Mononuclear cell (primary cell): ENCODE data around the gene CHSY1. TPM values are rescaled to one million over a fixed set of nuclear protein-coding genes. Genes with fewer than 3 reads are reported as not detected.

Experiments
- H3K27me3 ChIP-seq: 2 replicates; pipeline ENCODE4 v1.6.0; 2011; ENCODE audit warnings: low read length, control low read depth; ENCODE audit not compliant: insufficient read depth
- H3K4me1 ChIP-seq: 2 replicates; pipeline ENCODE4 v1.5.1; 2011; ENCODE audit warnings: mild to moderate bottlenecking, low read length, control low read depth; ENCODE audit not compliant: insufficient read depth
- H3K4me3 ChIP-seq: 2 replicates; pipeline ENCODE4 v1.5.1; 2011; ENCODE audit warnings: mild to moderate bottlenecking, low read length, moderate library complexity
- H3K9me3 ChIP-seq: 2 replicates; pipeline ENCODE4 v1.5.1; 2011; ENCODE audit warnings: low read depth, mild to moderate bottlenecking, control low read depth, low read length
- total RNA-seq: library from RNA; depleted of rRNA; stranded (reverse); fragments of >200 nt; gene quantifications from one replicate; pipeline ENCODE4 v1.2.3, GENCODE V29; 2012

The CHSY1 gene
- total RNA-seq, 1 donor: 22.2 TPM

DNA sequence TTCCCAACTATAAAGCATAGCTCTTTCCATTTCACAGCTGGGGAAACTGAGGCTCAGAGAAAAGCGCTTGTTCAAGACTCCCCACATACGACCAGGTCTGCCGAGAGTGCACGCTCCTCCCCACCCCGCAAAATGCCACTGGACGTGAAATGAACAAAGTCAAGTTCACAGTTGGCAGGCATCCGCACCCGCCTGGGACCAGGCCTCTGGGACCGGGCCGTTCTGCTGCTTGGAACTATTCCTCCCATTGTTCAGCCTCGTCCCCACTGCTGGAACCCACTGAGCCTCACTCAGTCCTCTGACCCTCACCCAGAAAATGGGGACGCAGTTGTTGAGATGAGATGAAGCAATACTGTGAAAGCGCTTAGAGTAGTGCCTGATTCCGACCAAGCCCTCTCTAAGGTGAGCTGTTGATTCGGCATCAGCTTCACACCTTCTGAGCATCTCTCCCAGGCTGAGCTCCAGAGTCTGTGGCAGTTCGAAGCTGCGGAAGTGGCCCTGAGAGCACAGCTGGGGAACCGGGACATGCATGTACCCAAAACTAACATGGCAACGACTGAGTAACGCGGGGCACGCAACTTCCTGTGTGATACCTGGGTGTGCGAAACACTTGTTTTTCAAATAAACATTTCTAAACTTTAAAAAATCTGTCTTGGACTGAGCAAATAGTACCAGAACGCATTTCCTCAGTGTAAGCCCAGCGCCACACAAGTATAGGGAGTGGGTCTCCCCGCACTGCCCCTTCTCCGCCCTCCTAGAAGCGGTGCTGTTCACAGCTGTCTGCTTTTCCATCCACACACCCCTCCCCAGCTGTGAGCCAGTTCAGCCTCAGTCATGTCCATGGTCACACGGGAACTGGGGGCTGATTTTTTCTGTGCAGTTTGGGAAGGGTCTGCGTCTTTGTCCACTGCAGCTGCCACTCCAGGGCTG lies 93.4 kb downstream of the CHSY1 start:
- Histone ChIP-seq H3K27me3 (no peaks in the 10 kb centered on the region), H3K4me1 (no peaks in the 10 kb centered on the region), H3K9me3 (no peaks in the 10 kb centered on the region), H3K4me3 (no peak overlapping the region)

DNA sequence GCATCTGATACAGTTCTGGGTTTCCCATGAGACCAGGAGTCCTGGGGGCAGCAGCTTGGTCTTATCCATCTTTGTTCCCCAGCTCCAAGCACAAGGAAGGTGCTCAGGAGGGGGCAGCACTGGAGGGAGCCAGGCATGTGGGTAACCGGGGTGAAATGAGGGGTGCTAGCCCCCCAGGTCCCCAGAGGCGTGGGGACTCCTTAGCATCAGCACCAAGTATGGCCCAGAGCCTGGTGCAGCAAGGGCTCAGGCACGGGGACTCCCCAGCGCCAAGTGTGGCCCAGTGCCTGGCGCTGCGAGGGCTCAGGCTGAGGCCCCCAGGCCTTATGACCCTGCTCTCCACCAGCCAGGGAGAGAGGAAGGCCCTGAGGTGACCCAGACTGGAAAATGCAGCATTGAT lies 94.1 kb downstream of the CHSY1 start:
- Histone ChIP-seq H3K27me3 (no peaks in the 10 kb centered on the region), H3K4me3 (no peak overlapping the region), H3K4me1 (no peaks in the 10 kb centered on the region), H3K9me3 (no peaks in the 10 kb centered on the region)

GRCh38 chr15:101156509-101157159 lies 95.2 kb downstream of the CHSY1 start:
- no peaks in the 10 kb centered on the region for H3K27me3 ChIP-seq
- H3K4me1 ChIP-seq: peaks cover under 1% of the 10 kb centered on the region
- no peaks in the 10 kb centered on the region for H3K9me3 ChIP-seq
- H3K4me3 ChIP-seq: no peak overlapping the region

GRCh38 chr15:101156061-101156460 lies 95.8 kb downstream of the CHSY1 start:
- no peaks in the 10 kb centered on the region for H3K9me3 ChIP-seq
- no peak overlapping the region for H3K4me3 ChIP-seq
- peaks cover 5% of the 10 kb centered on the region for H3K4me1 ChIP-seq
- no peaks in the 10 kb centered on the region for H3K27me3 ChIP-seq

DNA sequence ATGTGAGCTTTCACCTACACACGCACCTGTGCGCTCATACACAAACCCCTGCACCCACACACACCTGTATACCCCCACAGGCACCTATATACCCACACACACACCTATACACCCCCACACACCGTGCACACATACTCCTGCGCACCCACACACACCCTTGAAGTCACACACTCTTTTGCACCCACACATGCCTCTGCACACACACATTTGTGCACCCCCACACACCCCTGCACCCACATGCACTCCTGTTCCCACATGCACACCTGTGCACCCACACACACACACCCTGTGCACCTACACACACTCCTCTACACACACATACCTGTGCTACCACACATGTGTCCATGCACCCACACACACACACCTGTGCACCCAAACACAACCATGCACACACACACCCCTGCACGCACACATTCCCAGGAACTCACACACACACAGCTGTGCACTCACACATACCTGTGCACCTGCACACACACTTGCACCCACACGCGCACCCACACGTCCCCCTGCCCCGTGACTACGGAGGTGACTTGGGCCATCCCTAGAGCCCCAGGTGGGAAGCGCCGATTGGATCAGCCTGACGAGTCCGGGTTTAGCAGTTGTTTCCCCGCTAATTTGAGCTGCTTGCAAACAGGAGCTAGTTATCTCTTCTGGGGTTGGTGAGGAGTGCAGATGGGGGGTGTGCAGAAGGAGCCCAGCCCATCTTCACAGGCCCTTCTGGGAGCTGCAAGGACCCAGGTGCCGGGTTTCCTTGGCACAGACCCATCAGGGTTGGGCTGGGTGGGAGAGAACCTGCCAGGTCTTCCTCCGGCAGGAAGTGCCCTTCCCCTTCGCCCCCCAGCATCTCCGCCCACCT lies 97.8 kb downstream of the CHSY1 start:
- Histone ChIP-seq H3K4me3 (no peak overlapping the region), H3K9me3 (no peaks in the 10 kb centered on the region), H3K4me1 (peaks cover 22% of the 10 kb centered on the region), H3K27me3 (no peaks in the 10 kb centered on the region)

GRCh38 chr15:101152914-101153313 lies 98.9 kb downstream of the CHSY1 start:
- H3K27me3 ChIP-seq: no peaks in the 10 kb centered on the region
- no peak overlapping the region for H3K4me3 ChIP-seq
- no peaks in the 10 kb centered on the region for H3K9me3 ChIP-seq
- peaks cover 26% of the 10 kb centered on the region for H3K4me1 ChIP-seq

DNA sequence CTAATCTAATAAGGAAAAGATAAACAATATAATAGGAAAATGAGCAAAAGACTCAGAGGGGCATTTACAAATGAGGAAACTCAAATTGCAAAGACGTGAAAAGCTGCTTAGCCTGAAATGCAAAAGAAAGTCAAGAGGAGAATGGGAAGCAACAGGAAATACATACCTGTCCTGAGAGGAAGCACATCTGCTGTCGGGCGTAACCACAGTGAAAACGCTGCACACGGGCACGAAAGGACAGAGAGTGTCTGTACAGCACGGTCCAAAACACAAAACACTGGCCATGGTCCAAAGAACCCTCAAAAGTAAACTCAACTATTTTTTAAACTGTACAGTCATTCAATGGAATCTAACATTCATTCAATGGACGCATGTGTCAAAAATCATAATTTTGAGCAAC lies 100.6 kb downstream of the CHSY1 start:
- Histone ChIP-seq H3K9me3 (no peaks in the 10 kb centered on the region), H3K4me3 (no peak overlapping the region), H3K4me1 (peaks cover 26% of the 10 kb centered on the region), H3K27me3 (no peaks in the 10 kb centered on the region)

DNA sequence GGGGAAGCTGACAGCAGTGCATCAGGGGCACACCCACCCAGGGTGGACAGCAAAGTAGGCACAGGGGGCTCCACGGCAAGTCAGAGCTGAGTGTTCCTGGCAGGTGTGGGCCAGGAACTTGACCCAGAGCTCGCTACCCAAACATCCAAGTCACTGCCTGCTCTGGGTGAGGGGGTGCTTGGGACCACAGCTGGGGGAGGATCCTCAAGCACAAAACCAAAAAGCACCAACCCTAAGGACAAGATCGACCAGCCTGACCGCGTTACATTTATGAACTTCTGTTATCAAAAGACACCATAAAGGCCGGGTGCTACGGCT lies 101.2 kb downstream of the CHSY1 start:
- Histone ChIP-seq H3K4me3 (no peak overlapping the region), H3K27me3 (no peaks in the 10 kb centered on the region), H3K9me3 (no peaks in the 10 kb centered on the region), H3K4me1 (peaks cover 26% of the 10 kb centered on the region)

DNA sequence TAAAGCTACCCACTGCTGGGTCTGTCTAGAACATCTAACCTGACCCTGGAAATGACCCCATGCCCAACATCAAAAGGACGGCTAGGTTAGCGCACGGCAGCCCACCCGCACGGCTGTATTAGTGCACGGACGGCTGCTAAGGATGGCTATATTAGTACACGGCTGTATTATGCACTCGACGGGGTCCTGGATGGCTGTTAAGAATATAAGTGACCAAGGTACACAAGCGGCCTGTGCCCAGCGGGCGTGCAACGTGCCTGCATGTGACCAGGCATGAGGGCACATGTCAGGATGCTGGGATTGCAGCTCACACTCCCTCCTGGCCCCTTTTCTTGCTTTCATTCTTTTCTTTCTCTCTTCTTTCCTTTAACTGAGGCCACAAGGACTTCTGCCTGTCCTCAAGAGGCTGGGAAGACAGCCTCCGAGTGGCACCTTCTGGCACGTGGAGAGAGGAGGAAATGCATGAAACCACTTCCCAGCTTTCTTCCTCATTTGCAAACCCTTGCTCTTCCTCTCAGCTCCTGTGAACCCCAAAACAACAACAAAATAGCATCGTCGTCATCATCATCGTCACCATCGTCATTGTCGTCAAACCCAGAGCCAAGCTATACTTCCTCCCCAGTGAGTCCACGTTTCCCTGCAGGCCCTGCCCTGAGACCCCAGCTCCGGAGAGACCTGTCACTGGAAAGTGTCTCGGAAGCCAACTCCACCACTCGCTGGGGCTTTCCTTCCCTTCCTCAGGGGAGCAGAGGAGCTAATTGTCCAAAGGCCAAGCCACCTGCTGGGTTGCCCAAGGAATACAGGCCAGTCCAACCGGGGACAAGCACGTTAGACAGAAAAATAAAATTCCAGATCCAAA lies 101.8 kb downstream of the CHSY1 start:
- Histone ChIP-seq H3K4me1 (peaks cover 26% of the 10 kb centered on the region), H3K27me3 (no peaks in the 10 kb centered on the region), H3K4me3 (no peak overlapping the region), H3K9me3 (no peaks in the 10 kb centered on the region)

- Histone ChIP-seq H3K9me3 (no peaks in the 10 kb centered on the region), H3K4me1 (peaks cover 26% of the 10 kb centered on the region), H3K27me3 (no peaks in the 10 kb centered on the region), H3K4me3 (no peak overlapping the region)
Observed at GRCh38 chr15:101148881-101149664, 102.8 kb downstream of the CHSY1 start.

DNA sequence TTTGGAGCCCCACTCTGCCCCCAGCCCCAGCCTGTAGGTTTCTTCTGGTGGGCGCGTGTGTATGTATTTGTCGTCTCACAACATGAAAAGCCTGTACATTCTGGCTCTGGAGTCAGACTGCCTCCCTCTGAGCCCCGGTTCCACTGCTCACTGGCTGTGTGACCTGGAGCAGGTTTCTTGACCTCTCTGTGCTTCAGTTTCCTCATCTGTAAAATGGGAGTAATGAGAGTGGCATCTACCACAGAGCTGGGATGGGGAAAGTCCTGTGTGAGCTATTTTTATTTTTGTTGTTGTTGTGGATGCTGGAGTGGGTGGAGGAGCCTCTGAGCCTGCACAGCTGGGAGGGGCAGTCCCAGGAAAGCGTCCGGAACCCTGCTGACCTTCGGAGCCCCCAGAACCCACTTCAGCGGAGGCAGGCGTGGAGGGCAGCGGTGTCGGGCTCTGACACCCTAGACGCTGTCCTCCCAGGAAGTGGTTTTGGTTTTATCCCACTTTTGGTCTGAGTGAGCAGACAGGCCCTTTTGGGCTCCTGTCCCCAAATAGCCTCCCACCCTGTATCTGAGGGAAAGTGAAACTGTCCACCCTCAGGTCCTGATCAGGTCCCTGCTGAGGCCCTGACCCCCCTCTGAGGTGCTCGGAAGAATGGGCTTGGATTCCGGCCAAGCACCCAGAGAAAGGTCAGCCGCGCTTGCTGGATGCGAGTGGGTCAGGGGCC lies 103.5 kb downstream of the CHSY1 start:
- Histone ChIP-seq H3K9me3 (no peaks in the 10 kb centered on the region), H3K4me3 (no peak overlapping the region), H3K4me1 (peaks cover 26% of the 10 kb centered on the region), H3K27me3 (no peaks in the 10 kb centered on the region)

GRCh38 chr15:101147181-101147580 lies 104.7 kb downstream of the CHSY1 start:
- no peaks in the 10 kb centered on the region for H3K9me3 ChIP-seq
- H3K27me3 ChIP-seq: no peaks in the 10 kb centered on the region
- H3K4me1 ChIP-seq: peaks cover 26% of the 10 kb centered on the region
- no peak overlapping the region for H3K4me3 ChIP-seq

DNA sequence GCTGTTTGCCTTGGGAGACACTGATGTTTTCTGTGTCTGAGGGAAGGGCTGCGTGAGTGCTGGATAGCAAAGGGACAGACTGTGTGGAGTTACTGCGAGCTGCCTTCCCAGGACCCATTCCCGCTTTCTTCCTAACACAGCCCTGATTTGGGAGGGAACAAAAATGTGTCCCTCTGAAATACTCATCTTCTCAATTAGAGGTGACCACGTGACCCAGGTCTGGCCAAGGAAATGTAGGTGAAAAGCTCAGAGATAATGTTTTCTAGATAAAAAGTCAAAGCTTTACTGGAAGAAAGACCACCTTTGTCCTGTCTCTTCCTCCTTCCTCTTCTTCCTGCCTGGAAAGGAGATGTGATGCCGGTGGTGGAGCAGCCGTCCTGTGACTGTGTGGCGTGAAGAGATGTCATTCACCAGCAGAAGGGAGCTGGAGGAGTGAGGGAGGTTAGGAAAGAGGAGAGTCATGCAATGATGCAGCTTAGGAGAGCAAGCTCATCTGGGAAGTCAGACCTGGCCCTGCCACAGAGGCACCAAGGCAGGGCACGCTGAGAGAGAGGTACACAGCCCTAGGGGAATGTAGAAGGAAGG lies 105.6 kb downstream of the CHSY1 start:
- Histone ChIP-seq H3K9me3 (no peaks in the 10 kb centered on the region), H3K4me1 (peaks cover 22% of the 10 kb centered on the region), H3K4me3 (no peak overlapping the region), H3K27me3 (no peaks in the 10 kb centered on the region)
